Muscle layer of colon (tissue), 2 donors: ENCODE results near the gene ALDH1B1.

Source experiments
- H3K27ac ChIP-seq: one replicate; pipeline ENCODE4 v1.7.0; 2013; ENCODE audit warnings: low read depth, mild to moderate bottlenecking, low read length, moderate library complexity
- H3K27me3 ChIP-seq, 2 donors: one replicate each; pipeline ENCODE4 v1.7.0; 2013; ENCODE audit warnings: low read length in 2 of 2, mild to moderate bottlenecking in 2 of 2; ENCODE audit not compliant: insufficient read depth in 2 of 2, control insufficient read depth in 1 of 2
- H3K36me3 ChIP-seq: one replicate; pipeline ENCODE4 v1.7.0; 2013; ENCODE audit warnings: mild to moderate bottlenecking, low read length; ENCODE audit not compliant: insufficient read depth
- H3K4me1 ChIP-seq: one replicate; pipeline ENCODE4 v1.7.0; 2013; ENCODE audit warnings: mild to moderate bottlenecking, low read length; ENCODE audit not compliant: insufficient read depth
- H3K4me3 ChIP-seq, 2 donors: one replicate each; pipeline ENCODE4 v1.7.0; 2013; ENCODE audit warnings: low read length in 2 of 2, low read depth in 1 of 2, mild to moderate bottlenecking in 1 of 2, moderate library complexity in 1 of 2
- H3K9ac ChIP-seq: one replicate; pipeline ENCODE4 v1.7.0; 2013; ENCODE audit warnings: low read length
- H3K9me3 ChIP-seq: one replicate; pipeline ENCODE4 v1.7.0; 2013; ENCODE audit warnings: mild to moderate bottlenecking, low read length
- donor health status: abdominal sarcoma.
- donor health status: Adenocarcinoma of cecum.

ALDH1B1 gene

DNA sequence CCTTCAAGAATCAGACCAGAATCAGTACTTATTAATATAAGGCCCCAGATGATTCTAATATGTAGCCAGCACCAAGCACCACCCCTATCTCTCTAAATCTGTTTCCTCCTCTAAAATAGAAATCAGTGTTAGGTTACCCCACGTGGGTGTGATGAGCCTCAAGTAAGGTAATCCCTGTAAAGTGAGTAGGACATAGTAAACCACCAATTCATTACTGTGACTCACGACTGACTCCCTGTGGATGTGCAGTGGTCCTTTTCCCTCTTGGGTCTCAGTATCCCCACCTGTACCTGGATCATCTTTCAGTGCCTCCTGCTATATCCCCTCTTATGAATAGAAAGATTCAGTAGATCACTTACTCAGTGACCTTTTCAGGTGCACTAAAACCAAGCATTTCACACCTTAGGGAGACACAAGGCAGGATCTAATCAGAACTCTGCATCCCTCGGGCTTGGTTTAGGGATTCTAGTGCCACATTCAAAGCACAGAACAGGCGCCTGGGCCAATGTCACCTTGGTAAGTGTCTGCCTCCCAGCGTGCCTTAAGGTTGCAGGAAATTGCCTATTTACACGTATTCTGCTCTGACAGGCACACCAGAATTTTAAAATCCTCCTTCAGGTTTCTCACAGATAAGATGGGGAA is 12.2 kb upstream of the ALDH1B1 start:
- H3K4me3 ChIP-seq = no peak overlapping the region
- H3K27ac ChIP-seq = no peak overlapping the region
- H3K4me1 ChIP-seq = peaks cover 13% of the 10 kb centered on the region
- no peaks in the 10 kb centered on the region for H3K27me3 ChIP-seq
- no peaks in the 10 kb centered on the region for H3K36me3 ChIP-seq
- H3K9ac ChIP-seq = no peak overlapping the region
- H3K9me3 ChIP-seq = no peaks in the 10 kb centered on the region

- Histone ChIP-seq H3K9ac (no peak overlapping the region), H3K27ac (no peak overlapping the region), H3K27me3 (no peaks in the 10 kb centered on the region), H3K4me3 (no peak overlapping the region), H3K4me1 (peaks cover 12% of the 10 kb centered on the region), H3K36me3 (no peaks in the 10 kb centered on the region), H3K9me3 (no peaks in the 10 kb centered on the region)
Observed at GRCh38 chr9:38380872-38381534, 11.5 kb upstream of the ALDH1B1 start.

DNA sequence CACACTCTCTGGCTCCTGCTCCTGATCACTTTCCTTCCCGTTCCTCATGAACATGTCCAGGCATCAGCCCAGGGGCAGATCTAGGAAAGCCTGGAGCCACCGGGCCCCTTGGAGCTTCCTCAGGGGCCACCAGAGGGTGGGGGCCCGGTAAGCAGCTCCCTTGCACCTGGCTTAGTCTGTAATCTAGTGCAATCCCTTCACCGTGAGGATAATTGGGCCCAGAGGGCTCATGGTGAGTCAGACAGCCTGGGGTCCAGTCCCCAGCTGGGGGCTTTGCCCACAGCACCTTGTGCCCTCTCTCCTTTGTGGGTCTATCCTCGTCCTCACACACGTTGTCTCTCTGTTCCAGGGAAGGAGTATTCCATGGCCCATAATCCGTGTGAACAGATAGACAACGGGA is 10.4 kb upstream of the ALDH1B1 start:
- Histone ChIP-seq H3K4me3 (no peak overlapping the region), H3K36me3 (no peaks in the 10 kb centered on the region), H3K9me3 (no peaks in the 10 kb centered on the region), H3K27ac (no peak overlapping the region), H3K4me1 (peaks cover 12% of the 10 kb centered on the region), H3K27me3 (no peaks in the 10 kb centered on the region), H3K9ac (no peak overlapping the region)

GRCh38 chr9:38384990-38385848 is 7.3 kb upstream of the ALDH1B1 start:
- H3K9ac ChIP-seq = no peak overlapping the region
- H3K9me3 ChIP-seq = no peaks in the 10 kb centered on the region
- H3K27me3 ChIP-seq = no peaks in the 10 kb centered on the region
- H3K4me1 ChIP-seq = peaks cover 28% of the 10 kb centered on the region
- peak overlapping the region; percentile 12 for H3K27ac ChIP-seq
- no peaks in the 10 kb centered on the region for H3K36me3 ChIP-seq
- no peak overlapping the region for H3K4me3 ChIP-seq

DNA sequence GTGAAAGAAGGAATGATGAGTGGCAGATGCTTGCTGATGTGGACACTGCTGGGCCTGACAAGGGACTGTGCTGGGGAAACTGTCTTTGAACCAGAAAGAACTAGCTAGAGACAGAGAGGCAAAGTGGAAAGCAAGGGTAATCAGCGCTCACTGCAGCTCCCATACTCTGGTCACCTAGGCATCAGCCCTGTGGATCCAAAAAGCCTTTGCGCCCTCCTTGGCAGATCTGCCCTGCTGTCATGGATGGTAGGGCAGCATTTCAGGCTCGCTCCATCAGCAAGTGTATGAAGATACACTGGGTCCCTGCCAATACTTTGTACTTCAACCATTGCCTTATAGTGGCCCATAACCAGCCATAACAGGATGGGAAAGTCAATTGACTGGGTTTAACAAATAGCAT is 6.6 kb upstream of the ALDH1B1 start:
- Histone ChIP-seq H3K27ac (no peak overlapping the region), H3K9ac (no peak overlapping the region), H3K4me1 (peaks cover 34% of the 10 kb centered on the region)

DNA sequence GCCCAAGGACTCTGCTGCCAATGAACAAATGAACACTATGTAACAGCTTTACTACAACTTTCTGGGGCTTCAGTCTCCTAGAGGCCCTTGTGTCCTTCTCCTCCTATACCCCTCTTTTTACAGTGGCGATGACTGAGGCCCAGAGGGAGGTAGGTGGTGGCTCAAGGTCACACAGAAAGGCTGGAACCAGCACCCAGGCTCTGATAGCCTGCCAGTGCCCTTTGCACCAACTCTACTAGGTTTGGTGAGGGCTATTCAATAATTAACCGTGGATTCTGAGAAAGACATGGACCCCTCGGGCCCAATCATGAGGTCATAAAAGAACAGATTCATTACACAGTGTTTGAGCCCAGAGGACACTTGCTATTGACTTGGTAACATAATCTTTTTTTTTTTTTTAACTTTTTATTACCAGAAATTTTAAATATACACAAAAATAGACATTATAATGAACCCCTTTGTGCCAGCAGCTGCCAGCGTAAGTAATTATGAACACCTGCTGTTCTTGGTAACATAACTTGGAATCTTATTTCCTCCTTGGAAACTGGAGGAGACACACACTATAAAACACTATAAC is 6.1 kb upstream of the ALDH1B1 start:
- Histone ChIP-seq H3K4me1 (peaks cover 33% of the 10 kb centered on the region), H3K4me3 (no peak overlapping the region), H3K27ac (no peak overlapping the region), H3K9me3 (no peaks in the 10 kb centered on the region), H3K27me3 (no peaks in the 10 kb centered on the region), H3K9ac (no peak overlapping the region), H3K36me3 (no peaks in the 10 kb centered on the region)

More for the DNA sequence above, 6.6 kb upstream of the ALDH1B1 start:
- no peaks in the 10 kb centered on the region for H3K27me3 ChIP-seq
- H3K9me3 ChIP-seq = no peaks in the 10 kb centered on the region
- H3K36me3 ChIP-seq = no peaks in the 10 kb centered on the region
- no peak overlapping the region for H3K4me3 ChIP-seq

- H3K4me1 ChIP-seq = peaks cover 32% of the 10 kb centered on the region
- H3K9ac ChIP-seq = no peak overlapping the region
- H3K4me3 ChIP-seq = no peak overlapping the region
- no peaks in the 10 kb centered on the region for H3K27me3 ChIP-seq
- H3K9me3 ChIP-seq = no peaks in the 10 kb centered on the region
- H3K27ac ChIP-seq = peak overlapping the region; percentile 12
- no peaks in the 10 kb centered on the region for H3K36me3 ChIP-seq
Observed at GRCh38 chr9:38387066-38387465, 5.4 kb upstream of the ALDH1B1 start.

DNA sequence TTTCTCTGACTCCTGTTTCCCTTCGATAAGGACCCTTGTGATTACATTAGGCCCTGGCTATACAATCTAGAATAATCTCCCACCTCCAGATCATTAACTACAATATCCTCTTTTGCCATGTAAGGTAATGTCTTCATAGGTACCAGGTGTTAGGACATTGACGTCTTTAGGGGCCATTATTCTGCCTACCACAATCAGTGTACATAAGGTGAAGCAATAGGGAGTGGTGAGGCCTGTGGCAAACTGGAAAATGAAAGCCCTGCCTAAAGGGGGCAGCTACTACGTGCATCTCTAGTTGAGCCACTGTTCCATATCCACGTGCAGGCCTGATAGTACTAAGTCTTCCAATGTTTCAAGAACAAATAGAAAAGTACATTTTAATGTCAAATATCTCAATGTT is 4.8 kb upstream of the ALDH1B1 start:
- Histone ChIP-seq H3K9me3 (no peaks in the 10 kb centered on the region), H3K36me3 (no peaks in the 10 kb centered on the region), H3K27me3 (no peaks in the 10 kb centered on the region), H3K4me3 (no peak overlapping the region), H3K27ac (peak overlapping the region; percentile 73), H3K9ac (no peak overlapping the region), H3K4me1 (peaks cover 34% of the 10 kb centered on the region)

DNA sequence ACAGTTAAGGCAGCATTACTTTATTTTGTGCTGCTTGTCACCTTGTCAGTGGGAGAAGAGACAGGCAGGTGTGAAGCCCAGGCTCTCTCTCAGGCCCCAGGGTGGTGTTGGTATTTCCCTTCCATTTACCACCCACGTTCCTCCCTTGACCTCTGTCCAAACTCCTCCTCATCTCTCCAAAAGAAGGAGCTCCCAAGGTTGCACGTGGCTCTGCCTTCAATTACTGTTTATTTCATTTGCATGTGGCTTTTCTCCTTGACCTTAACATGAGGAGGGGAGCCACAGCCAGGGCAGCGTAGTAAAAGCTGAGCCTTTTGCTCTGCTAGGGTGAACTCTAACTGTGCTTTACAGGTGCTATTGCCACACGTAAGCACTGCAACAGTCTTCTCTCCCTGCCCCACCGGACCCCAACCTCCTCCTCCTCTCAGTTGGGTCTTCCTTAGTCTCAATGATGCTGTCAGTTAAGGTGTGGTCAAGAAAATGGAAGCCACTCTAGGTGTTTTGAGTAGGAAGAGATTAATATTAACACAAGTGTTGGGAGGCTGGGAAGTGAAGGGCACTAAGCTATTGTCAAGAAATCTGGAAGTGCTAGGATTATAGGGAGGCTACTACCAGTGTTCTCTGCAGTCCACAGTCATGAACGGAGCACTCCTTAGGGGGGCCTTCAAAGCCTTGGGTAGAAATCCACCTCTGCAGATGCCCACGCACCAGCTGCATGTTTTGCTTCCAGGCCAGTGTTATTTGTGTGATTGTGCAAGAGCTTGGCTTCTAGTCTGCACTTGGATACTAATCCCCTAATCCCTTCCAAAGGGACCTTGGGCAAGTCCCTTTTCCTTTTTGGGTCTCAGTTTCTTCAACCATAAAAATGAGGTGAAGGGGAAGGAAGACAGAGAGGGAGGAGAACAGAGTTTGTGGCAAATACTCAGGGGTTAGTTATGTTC is 3.9 kb upstream of the ALDH1B1 start:
- H3K27ac ChIP-seq = peak overlapping the region; percentile 73
- no peaks in the 10 kb centered on the region for H3K36me3 ChIP-seq
- H3K27me3 ChIP-seq = no peaks in the 10 kb centered on the region
- peak overlapping the region; percentile 1 for H3K9ac ChIP-seq
- peak overlapping the region in 1 of 2 donors; percentile 3 for H3K4me3 ChIP-seq
- peaks cover 37% of the 10 kb centered on the region for H3K4me1 ChIP-seq
- H3K9me3 ChIP-seq = no peaks in the 10 kb centered on the region

DNA sequence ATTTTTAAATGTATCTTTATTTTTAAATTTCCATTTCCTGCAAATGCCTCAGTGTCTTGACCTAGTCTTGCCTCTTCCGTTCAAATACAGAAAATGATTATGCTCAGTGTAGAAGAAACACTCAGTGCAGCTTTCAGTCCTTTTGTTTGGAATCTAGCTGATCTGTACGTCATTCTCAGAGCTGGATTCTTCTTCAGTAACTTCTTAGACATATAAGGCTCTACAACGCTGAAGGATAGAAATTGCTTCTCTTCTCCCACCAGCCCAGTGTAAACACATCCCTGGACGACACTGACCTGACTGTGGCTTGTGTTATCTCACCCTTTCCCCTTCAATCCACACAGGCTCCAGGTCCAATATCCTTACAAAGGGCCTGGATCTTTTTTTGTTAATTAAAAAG is 3.2 kb upstream of the ALDH1B1 start:
- H3K27me3 ChIP-seq = no peaks in the 10 kb centered on the region
- no peaks in the 10 kb centered on the region for H3K9me3 ChIP-seq
- H3K4me3 ChIP-seq = no peak overlapping the region
- H3K27ac ChIP-seq = peak overlapping the region; percentile 73
- H3K4me1 ChIP-seq = peaks cover 41% of the 10 kb centered on the region
- no peak overlapping the region for H3K9ac ChIP-seq
- H3K36me3 ChIP-seq = no peaks in the 10 kb centered on the region
